ENCODE measurements around the gene ARIH2. TPM values are rescaled to one million over a fixed set of nuclear protein-coding genes. Genes with fewer than 3 reads are reported as not detected.

ARIH2 gene
- total RNA-seq, 1 donor from 2014 or later, result 128 TPM

DNA sequence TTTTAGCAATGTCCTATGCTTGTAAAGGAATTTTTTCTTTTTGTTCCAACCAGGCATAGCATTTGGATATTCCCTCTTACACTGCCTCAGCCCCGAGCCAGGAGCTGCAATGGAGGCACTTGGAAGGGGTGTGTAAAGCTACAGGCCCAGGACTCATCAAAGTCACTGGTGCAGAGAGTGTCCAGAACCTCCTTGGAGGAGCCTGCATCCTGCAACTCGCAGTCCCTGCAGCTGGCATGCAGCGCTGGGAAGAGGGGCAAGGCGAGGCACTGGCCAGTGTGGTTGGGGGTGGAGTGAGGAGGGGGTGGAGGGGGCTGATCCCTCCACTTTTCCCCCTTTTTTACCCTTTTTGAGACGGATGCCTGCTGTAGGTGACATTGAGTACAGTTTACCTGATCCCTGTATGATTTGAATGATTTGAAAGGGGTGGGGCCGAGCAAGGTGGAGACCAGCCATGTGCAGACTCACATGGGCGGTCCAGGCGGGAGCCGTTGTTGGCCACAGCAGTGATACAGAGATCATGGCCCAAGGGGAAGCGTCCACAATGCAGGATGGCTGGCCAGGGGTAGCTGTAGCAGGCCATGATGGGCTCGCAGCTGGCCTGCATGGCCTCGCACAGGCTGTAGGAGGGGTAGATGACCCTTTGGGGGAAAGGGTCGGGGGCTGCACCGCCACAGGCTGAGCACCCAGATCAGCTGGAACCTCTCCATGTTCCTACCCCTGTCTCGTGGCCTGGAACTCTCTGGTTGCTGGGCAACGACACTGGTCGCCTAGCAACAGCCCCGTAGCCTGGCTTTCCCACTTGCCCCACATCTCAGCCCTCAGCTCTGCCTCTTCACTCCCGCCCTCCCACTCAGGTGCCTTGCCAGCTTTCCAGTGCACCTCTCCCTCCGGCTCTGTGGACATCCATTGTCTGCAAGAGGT is 79.3 kb downstream of the ARIH2 start:
- intact Hi-C loops (cut with micrococcal nuclease), result no loop called here

DNA sequence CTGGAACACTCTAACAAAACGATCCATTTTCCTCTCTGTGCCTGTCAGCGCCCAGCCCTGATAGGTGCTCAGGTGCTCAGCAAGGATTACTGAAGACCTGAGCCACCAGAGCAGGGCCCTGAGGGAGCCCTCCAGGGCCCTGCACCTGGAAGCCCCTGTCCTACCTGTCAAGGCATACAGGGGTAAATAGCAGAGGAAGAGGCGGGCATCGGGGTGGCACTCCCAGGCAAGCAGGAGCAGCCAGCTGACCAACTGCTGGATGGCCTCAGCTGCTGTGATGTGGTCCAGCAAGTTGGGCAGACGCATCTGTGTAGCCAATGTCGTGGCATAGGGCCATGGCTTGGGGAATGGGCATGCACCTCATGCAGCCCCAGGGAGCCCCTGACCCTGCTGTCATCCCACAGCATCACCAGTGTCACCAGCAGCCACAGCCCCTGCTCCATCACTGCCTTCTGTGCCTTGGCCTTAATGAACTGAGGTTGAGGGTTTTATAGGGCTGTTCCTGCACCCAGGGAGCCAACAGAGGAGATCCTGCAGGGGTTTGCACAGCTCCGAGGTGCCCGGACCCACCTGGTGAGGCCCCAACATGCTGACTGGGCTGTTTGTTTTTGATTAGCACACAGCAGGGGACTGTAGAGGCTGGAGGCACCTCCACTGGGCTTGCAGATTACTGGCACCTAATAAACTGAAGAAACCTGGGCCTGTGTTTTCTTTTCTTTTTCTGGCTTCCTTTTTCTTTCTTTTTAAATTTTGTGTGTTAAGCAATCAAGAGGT is 80.6 kb downstream of the ARIH2 start:
- intact Hi-C loops (cut with micrococcal nuclease), result no loop called here

DNA sequence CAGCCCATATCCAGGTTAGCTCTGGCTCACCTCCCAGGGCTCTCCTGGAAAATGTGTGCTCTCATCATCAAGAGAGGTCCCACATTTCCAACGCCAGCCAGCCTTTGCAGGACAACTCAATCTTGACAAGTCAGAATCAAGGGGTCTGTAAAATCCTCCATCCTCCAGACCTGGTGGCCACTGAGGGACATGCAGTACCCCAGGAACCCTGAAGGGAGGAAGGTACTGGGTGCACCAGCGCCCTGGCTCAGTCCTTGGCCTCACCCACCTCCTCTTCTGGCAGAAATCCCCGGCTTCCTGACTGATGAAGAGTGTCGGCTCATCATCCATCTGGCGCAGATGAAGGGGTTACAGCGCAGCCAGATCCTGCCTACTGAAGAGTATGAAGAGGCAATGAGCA is 82.5 kb downstream of the ARIH2 start:
- intact Hi-C loops (cut with micrococcal nuclease), result loop anchor here (10.0 kb wide), 1 partner anchor 526 kb away; no protein-coding TSS in a partner anchor

DNA sequence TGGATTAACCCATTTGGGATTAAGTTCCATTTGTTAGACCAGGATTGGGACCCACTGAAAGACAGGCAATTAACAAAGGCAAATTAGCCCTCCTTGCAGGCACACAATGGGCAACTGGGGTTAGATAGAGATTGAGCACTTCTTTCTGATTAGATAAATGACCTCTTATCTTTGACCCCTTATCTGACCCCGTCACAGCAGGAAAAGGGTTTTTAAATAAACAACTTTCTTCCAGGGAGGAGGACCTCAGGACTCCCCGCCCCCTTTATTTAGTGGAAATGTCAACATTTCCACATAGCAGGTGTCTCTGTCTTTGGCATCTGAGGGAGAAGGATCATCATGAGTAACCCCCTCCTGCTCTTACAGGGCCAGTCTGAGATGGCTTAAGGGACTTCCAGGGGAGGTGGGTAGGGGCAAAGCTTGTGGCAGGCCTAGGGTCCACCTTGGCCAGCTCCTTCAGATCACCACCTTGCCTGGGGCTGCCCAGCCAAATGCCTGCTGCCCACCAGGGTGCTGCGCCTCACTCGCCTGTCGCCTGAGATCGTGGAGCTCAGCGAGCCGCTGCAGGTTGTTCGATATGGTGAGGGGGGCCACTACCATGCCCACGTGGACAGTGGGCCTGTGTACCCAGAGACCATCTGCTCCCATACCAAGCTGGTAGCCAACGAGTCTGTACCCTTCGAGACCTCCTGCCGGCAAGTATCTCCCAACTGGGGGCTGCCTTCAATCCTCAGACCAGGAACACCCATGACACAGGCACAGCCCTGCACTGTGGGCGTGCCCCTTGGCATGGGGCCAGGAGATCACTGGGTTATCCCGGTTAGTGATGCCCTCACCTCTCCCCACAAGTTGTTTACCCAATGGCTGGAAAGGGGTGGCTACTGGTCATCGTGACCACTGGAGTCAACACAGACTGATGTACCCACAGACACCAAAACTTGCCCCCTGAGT is 86.0 kb downstream of the ARIH2 start:
- intact Hi-C loops (cut with micrococcal nuclease), result loop anchor here (5.0 to 10.0 kb wide), 6 partner anchors 342 to 933 kb away; partner anchors contain the start of genes APEH, CELSR3, RHOA and TCTA

DNA sequence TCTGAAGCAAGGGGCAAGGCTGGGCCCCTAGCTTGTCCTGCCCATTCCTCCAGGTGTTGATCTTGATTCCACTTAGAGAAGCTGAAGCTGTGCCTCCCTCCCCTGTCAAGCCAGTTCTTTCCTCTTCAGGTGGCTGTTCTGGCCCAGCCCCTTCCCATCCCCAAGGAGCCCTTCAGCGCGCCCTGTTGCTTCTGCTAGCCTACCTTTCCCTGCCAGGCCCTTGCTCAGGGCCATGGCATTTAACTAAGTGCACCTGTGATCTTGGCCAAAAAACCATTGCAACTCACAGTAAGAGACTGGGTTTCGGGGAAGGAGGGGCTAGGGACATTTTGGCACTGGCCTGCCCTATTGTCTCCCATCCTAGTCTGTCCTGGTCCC is 86.7 kb downstream of the ARIH2 start:
- intact Hi-C loops (cut with micrococcal nuclease), result loop anchor here (5.0 to 10.0 kb wide), 6 partner anchors 343 to 932 kb away; partner anchors contain the start of genes APEH, CELSR3, RHOA and TCTA

DNA sequence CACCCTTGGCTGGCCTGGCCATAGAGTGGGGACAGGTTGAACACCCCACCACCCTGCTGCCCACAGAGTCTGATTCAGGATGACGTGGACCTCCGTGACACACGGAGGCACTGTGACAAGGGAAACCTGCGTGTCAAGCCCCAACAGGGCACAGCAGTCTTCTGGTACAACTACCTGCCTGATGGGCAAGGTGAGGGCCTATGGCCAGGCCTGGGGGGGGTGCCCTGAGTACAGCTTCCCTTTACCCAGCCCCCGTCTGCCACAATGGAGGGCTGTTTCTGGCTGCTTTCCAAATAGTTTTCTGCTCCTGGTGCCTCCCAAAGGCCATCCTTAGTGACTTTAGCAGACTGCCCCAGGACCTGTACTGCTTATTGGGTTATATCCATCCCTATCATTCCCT is 87.4 kb downstream of the ARIH2 start:
- intact Hi-C loops (cut with micrococcal nuclease), result loop anchor here (2.0 to 10.0 kb wide), 7 partner anchors 87 to 931 kb away; partner anchors contain the start of genes APEH, ARIH2, CELSR3 and RHOA

DNA sequence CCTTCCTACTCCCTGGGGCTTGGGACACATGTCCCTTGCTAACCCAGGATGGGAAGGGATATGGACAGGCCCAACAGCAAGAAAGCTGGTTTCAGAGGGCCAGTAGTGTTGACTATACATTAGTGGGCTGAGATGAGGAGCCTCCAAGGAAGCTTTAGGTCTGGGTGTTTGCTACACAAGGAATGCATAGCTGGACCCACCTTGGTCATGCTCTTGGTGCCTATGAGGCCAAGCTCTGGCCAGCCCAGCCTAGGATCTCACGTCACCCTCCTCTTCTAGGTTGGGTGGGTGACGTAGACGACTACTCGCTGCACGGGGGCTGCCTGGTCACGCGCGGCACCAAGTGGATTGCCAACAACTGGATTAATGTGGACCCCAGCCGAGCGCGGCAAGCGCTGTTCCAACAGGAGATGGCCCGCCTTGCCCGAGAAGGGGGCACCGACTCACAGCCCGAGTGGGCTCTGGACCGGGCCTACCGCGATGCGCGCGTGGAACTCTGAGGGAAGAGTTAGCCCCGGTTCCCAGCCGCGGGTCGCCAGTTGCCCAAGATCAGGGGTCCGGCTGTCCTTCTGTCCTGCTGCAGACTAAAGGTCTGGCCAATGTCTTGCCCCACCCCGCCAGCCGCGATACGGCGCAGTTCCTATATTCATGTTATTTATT is 87.9 kb downstream of the ARIH2 start:
- intact Hi-C loops (cut with micrococcal nuclease), result loop anchor here (1.0 to 10.0 kb wide), 14 partner anchors 15 to 931 kb away; partner anchors contain the start of genes APEH, ARIH2, CELSR3 and IMPDH2

DNA sequence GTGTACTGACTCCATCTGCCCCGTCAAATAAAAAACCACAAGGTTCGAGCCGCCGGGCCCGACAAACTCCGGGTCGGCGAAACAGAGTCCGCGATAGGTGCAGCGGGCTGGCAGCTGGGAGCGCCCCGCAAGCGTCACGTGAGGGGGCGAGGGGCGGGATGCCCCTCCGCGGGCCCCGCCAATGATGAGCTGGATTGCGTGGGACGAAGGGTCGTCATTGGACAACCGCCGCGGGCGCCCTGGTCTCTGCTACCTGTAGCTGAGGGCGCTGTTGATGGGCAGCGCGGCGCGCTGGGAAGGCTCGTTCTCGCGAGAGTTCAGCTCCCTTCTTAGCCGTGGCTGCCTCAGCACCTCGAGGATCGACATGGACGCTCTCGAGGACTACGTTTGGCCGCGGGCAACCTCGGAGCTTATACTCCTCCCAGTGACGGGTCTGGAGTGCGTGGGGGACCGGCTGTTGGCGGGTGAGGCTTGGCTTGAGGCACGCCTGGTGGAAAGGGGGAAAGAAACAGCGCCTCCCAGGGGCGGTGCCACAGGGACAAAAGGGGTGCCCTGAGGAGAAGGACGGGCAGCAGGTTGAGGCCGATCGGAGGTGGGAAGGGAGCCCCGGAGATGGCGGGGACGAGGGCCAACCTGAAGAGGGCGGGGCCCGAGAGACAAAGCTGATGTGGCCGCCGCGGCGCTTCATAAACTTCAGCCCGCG is 88.6 kb downstream of the ARIH2 start, which contains the start of gene WDR6:
Gene WDR6 (plus strand): TSS at position 324 of the 703 bp plus-strand sequence. CDS start 41 bp downstream, at position 365.
- intact Hi-C loops (cut with micrococcal nuclease), result loop anchor here (1.0 to 10.0 kb wide), 14 partner anchors 14 to 930 kb away; partner anchors contain the start of genes APEH, ARIH2, CELSR3 and IMPDH2

DNA sequence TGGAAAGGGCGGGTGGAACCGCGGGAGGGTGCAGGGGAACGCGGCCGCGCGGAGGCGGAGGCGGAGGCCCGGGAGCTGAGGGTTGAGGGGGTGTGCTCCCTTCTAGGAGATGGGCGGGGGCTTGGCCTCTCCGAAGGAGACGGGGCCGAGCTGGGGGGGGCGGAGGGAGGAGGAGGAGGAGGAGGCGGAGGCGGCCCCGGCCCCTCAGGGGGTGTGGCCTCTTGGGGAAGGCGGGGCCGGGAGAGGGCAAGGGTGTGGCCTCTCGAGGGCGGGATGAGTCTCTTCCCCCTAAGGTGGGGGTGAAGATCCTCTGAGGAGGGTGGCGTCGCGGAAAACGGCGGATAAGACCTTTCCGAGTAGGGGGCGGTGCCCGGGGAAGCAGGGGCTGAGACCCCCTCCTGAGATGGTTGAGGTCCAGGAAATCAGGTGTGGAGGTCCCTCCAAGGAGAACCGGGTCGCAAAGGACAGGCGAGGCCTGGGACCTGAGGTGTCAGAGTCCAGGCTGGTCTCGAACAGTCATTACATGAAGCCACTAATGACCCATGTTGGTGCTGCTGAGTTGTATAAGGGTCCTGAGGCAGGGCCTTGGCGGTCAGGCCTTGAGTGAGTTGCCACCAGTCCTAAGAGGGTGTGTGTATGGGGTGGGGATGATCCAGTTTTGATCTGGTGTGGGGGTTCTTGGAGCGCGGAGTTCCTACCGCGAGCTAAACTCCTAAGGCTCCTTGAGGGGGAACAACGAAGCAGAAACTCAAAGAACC is 89.3 kb downstream of the ARIH2 start:
- intact Hi-C loops (cut with micrococcal nuclease), result loop anchor here (1.0 to 10.0 kb wide), 15 partner anchors 13 to 929 kb away; partner anchors contain the start of genes APEH, ARIH2, CELSR3 and IMPDH2

DNA sequence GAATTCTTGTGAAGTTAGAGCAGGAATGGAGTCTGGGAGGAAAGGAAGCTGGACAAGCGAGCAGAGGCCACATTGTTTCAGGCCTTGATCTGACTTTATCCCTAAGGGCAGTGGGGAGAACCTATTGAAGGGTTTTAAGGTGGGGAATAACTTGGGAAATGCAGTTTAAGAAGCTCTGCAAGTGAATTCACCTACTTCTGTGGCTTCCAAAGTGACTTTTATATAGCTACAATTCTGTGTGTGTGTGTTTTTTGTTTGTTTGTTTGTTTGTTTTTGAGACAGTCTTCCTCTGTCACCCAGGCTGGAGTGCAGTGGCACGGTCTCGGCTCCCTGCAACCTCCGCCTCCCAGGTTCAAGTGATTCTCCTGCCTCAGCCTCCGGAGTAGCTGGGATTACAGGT is 90.0 kb downstream of the ARIH2 start:
- intact Hi-C loops (cut with micrococcal nuclease), result loop anchor here (1.0 to 10.0 kb wide), 7 partner anchors 112 to 929 kb away; partner anchors contain the start of genes APEH, CELSR3, RHOA and TCTA

DNA sequence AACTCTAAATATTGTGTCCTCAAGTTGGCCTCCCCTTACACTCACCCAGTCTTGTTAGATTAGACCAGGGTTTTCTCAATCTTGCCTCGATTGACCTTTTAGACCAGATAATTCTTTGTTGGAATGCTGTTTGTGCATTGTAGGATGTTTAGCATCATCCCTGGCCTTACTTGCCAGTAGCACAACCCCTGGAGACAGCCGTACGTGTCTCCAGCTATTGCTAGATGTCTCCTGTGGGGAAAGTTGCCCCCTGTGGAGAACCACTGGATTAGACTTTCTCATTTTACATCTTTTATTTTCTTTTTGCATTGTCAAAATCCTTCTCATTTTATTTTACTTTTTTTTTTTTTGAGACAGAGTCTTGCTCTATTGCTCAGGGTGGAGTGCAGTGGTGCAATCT is 90.8 kb downstream of the ARIH2 start:
- intact Hi-C loops (cut with micrococcal nuclease), result loop anchor here (5.0 to 10.0 kb wide), 6 partner anchors 347 to 928 kb away; partner anchors contain the start of genes APEH, CELSR3, RHOA and TCTA

DNA sequence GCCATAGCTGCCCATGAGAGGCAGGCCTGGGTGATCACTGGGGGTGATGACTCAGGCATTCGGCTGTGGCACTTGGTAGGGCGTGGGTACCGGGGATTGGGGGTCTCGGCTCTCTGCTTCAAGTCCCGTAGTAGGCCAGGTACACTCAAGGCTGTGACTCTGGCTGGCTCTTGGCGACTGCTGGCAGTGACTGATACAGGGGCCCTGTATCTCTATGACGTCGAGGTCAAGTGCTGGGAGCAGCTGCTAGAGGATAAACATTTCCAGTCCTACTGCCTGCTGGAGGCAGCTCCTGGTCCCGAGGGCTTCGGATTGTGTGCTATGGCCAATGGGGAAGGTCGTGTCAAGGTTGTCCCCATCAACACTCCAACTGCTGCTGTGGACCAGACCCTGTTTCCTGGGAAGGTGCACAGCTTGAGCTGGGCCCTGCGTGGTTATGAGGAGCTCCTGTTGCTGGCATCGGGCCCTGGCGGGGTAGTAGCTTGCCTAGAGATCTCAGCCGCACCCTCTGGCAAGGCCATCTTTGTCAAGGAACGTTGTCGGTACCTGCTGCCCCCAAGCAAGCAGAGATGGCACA is 93.9 kb downstream of the ARIH2 start:
- intact Hi-C loops (cut with micrococcal nuclease), result no loop called here

DNA sequence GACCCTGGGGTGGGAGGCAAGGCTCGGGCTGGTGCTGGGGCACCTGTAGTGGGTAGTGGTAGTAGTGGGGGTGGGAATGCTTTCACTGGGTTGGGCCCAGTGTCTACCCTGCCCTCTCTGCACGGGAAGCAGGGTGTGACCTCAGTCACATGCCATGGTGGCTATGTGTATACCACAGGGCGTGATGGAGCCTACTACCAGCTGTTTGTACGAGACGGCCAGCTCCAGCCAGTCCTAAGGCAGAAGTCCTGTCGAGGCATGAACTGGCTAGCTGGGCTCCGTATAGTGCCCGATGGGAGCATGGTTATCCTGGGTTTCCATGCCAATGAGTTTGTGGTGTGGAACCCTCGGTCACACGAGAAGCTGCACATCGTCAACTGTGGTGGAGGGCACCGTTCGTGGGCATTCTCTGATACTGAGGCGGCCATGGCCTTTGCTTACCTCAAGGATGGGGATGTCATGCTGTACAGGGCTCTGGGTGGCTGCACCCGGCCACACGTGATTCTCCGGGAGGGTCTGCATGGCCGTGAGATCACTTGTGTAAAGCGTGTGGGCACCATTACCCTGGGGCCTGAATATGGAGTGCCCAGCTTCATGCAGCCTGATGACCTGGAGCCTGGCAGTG is 94.6 kb downstream of the ARIH2 start:
- intact Hi-C loops (cut with micrococcal nuclease), result no loop called here

DNA sequence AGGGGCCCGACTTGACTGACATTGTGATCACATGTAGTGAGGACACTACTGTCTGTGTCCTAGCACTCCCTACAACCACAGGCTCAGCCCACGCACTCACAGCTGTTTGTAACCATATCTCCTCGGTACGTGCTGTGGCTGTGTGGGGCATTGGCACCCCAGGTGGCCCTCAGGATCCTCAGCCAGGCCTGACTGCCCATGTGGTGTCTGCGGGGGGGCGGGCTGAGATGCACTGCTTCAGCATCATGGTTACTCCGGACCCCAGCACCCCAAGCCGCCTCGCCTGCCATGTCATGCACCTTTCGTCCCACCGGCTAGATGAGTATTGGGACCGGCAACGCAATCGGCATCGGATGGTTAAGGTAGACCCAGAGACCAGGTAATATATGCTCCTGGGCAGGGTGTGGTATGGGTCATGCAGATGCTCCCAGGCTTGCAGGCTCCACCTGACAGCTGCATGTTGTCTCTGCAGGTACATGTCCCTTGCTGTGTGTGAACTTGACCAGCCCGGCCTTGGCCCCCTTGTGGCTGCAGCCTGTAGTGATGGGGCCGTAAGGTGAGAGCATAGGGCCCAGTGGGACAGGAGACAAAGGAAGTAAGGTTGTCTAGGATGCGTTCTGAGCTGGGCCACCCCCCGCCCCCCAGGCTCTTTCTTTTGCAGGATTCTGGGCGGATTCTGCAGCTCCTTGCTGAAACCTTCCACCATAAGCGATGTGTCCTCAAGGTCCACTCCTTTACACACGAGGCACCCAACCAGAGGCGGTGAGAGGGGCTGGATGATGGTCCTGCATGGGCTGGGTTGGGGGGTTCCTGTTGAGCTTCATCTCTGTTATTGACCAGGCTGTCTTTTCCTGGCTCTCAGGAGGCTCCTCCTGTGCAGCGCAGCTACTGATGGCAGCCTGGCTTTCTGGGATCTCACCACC is 95.4 kb downstream of the ARIH2 start:
- intact Hi-C loops (cut with micrococcal nuclease), result loop anchor here (1.0 kb wide), 1 partner anchor 26 kb away; no protein-coding TSS in a partner anchor

DNA sequence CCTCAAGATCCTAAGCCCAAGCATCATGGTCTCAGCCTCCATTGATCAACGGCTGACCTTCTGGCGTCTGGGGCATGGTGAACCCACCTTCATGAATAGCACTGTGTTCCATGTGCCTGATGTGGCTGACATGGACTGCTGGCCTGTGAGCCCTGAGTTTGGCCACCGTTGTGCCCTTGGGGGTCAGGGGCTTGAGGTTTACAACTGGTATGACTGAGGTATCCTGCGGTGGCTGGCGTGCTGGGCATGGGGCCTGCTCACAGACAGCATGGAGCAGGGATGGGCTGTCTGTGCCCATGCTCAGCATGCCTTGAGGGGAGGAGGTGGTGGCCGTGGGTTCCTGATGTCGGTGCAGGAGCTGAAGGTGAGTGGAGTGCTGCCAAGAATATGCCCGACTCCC is 96.4 kb downstream of the ARIH2 start:
- intact Hi-C loops (cut with micrococcal nuclease), result no loop called here

DNA sequence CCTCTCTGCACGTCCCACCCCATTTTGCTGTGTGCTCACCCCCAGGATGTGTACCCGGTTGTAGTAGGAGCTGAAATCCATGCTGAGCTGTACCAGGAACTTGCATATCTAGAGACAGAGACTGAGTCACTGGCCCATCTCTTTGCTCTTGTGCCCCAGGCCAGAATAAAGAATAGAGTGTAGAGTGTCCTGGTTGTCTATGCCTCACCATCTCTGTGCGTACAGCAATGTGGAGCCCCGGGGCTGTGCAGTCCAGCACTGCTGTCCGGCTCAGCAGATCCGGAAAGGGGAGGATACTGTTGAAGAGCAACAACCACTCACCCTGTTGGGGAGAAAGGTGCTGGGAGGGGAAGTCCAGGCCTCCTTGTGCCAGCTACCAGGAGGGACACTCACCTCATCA is 97.1 kb downstream of the ARIH2 start:
- intact Hi-C loops (cut with micrococcal nuclease), result no loop called here
